ENCODE data around the gene SURF6. TPM values are rescaled to one million over a fixed set of nuclear protein-coding genes. Genes with fewer than 3 reads are reported as not detected.

SURF6 gene
- polyA plus RNA-seq, 3 donors, result 21.2 to 31.3 (median 29.9) TPM

- DNase-seq (ENCODE audit: extremely low read depth in 1 of 11, low read depth in 9 of 11, low spot score in 4 of 11), result no peak
Measured at GRCh38 chr9:133372144-133372543, 36.2 kb upstream of the SURF6 start.

DNA sequence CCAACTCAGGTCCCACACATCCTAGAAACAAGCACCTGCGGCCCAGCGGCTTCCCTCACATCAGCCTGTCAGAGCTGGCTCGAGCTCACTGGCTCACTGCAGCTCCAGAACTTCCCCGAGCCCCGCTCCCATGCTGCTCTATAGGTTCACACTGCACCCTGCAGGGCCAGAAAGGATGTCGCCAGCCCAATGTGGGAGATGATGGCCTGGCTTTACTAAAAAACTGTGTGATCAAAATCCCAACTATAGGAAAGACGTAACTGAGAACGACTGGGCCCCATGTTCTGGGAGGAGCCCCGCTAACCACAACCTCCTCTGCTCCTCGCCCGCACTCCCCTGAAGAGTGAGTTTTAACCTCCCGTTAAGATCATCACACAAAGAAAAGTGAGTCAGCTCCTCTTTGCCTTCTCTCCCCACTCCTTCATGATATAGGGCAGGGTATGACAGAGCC lies 35.3 kb upstream of the SURF6 start:
- DNase-seq (ENCODE audit: extremely low read depth in 1 of 11, low read depth in 9 of 11, low spot score in 4 of 11), result no peak

DNA sequence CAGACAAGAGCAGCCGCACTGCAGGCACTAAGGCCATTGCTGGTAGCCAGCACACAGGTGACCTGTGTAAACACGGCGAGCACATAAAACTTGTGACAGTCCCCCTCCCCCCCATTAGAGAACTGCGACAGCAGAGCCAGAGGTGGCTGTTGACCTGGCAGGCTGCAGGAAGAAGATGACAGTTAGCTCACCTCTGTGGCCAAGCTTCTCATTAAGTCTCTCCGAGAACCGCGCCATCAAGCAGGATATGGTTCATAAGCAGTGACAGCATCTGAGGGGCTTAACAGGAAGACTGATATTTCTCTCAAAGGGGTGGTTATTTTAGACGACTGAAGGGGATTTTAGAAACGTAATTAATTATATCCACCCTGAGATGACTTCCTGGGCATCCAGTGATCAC lies 34.7 kb upstream of the SURF6 start:
- DNase-seq (ENCODE audit: extremely low read depth in 1 of 11, low read depth in 9 of 11, low spot score in 4 of 11), result no peak

GRCh38 chr9:133369933-133370332 lies 33.9 kb upstream of the SURF6 start:
- DNase-seq (ENCODE audit: extremely low read depth in 1 of 11, low read depth in 9 of 11, low spot score in 4 of 11), result no peak

- DNase-seq (ENCODE audit: extremely low read depth in 1 of 11, low read depth in 9 of 11, low spot score in 4 of 11), result no peak
Measured at GRCh38 chr9:133369422-133369821, 33.4 kb upstream of the SURF6 start.

DNA sequence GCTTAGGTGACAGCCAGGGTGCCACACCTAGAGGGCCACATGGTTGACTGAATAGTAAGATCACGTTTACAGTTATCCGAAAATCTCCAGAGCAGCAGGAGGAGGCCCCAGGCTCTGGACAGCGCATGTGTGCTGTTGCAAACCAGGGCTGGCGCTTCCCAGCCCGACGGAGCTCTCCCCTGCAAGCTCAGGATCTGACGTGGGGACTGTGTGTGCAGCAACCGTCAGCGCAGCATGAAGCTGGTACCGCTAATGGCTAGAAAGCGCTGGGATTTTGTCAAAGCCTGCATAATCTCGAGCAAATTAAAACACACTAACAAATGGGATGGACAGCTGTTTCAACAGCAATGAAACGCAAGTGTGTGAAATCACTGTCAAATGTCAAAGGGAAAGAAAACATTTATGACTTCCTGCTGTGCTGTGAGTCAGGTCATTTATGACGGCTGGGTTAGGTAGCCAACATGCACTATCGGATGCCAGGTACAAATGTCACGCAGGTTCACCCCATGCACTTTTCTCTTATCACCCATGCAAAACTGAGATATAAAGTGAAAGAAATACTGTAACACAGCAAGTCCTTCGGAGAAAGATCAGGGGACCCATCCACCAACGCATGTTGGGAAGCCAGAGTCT lies 32.4 kb upstream of the SURF6 start:
- DNase-seq (ENCODE audit: extremely low read depth in 1 of 11, low read depth in 9 of 11, low spot score in 4 of 11), result no peak

GRCh38 chr9:133367778-133368177 lies 31.8 kb upstream of the SURF6 start:
- no peak for DNase-seq (ENCODE audit: extremely low read depth in 1 of 11, low read depth in 9 of 11, low spot score in 4 of 11)

DNA sequence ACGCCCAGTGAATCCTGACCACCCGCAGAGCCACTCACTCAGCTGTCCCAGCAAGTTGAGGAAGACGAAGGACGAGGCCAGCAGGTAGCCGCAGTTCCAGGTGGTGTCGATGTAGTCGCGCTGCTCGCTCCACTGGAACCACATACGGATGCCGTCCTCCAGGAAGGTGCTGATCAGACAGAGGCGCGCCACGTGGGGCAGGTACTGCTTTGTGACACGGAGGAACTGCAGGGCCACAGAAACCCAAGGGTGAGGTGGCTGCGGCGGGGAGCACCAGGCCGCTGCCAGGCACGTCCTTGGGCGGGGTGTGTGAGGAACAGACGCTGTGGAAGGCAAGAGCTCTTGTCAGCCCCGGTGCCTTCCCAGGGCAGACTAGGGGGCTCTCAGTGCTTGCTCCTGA lies 31.2 kb upstream of the SURF6 start:
- no peak for DNase-seq (ENCODE audit: extremely low read depth in 1 of 11, low read depth in 9 of 11, low spot score in 4 of 11)

DNA sequence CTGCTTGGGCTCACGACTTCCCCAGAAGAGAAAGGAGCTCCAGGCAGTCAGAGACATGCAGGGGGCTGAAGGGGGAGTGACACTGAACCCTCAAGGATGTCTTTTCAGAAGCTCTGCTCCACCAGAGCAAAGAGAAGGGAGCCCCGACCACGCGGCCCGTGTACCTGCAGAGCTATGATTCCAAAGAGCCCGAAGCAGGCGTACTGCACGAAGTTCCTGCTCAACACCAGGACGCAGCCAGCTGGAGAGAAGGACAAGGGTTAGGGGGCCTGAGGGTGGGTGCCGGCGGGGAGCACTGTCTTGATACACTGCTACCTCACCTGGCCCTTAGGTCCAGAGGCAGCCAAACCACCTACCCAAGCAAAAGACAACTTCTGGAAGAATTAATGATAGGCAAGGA lies 30.4 kb upstream of the SURF6 start:
- DNase-seq (ENCODE audit: extremely low read depth in 1 of 11, low read depth in 9 of 11, low spot score in 4 of 11), result no peak

DNA sequence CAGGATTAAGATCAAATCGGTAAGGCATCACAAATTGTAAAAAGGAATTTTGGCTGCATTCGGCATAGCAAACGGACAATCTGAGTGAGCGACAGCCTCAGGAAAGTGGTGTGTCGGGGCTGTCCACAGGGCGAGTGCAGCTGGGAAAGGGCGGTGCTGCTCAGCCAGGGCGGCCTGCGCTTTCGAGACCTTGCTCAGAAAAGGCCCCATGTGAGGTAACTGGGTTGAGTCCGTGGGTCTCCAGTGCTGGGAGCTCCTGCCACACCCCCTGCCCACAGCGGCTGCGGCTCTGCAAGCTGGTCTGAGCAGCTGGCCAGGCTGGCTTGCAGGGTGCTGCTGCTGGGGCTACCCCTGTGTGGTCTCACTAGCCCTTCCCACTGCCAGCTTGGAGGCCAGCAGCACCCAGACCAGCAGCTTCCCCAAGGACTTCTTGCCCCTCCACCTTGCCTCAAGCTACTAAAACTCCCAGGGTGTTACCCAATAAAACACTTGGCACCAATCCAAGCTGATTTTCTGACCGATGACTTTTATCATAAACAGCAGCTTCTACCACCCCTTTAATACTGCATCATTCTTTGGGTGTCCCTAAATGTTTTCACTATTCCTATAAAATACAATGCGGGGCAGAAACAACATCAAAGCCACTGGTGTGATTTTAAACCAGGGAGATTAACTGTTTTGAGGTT lies 26.5 kb upstream of the SURF6 start:
- DNase-seq (ENCODE audit: extremely low read depth in 1 of 11, low read depth in 9 of 11, low spot score in 4 of 11), result no peak

- DNase-seq (ENCODE audit: extremely low read depth in 1 of 11, low read depth in 9 of 11, low spot score in 4 of 11), result no peak
Measured at GRCh38 chr9:133361507-133362092, 25.6 kb upstream of the SURF6 start.

GRCh38 chr9:133360400-133361393 lies 24.7 kb upstream of the SURF6 start:
- DNase-seq (ENCODE audit: extremely low read depth in 1 of 11, low read depth in 9 of 11, low spot score in 4 of 11), result no peak

GRCh38 chr9:133359399-133360175 lies 23.6 kb upstream of the SURF6 start:
- no peak for DNase-seq (ENCODE audit: extremely low read depth in 1 of 11, low read depth in 9 of 11, low spot score in 4 of 11)

GRCh38 chr9:133357656-133358055 lies 21.7 kb upstream of the SURF6 start:
- no peak for DNase-seq (ENCODE audit: extremely low read depth in 1 of 11, low read depth in 9 of 11, low spot score in 4 of 11)

DNA sequence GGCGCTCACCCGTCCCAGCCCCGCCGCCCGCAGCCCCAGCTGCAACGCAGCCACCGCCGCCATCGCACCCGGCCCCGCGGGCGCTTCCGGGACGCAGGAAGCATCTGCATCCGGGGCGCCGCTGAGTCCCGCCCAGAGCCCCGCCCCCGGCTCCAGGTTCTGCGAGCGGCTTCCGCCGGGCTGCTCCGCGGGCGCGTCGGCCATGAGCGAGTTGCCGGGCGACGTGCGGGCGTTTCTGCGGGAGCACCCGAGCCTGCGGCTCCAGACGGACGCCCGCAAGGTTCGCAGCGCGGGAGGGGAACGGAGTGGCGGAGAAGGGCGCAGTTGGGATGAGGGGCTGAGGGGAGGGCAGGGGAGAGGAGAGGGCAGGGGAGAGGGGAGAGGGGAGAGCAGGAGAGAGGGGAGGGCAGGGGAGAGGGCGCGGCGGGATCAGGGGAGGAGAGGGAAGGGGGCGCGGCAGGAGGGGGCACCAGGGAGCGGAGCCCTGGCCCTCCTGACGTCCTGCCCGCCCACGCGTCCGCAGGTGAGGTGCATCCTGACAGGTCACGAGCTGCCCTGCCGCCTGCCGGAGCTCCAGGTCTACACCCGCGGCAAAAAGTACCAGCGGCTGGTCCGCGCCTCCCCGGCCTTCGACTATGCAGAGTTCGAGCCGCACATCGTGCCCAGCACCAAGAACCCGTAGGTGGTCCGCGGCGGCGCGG lies 20.6 kb upstream of the SURF6 start, which contains the start of the genes SURF1 and SURF2:
TSS of gene SURF1 (minus strand) at position 97 of the 701 bp plus-strand sequence. CDS start at position 63, 34 bp downstream.
TSS of gene SURF2 (plus strand) at position 160 of the 701 bp plus-strand sequence. CDS start at position 203, 43 bp downstream.
- DNase-seq (ENCODE audit: extremely low read depth in 1 of 11, low read depth in 9 of 11, low spot score in 4 of 11), result peak in 8 of 11 donors; percentile 68 to 85 (median 78)

DNA sequence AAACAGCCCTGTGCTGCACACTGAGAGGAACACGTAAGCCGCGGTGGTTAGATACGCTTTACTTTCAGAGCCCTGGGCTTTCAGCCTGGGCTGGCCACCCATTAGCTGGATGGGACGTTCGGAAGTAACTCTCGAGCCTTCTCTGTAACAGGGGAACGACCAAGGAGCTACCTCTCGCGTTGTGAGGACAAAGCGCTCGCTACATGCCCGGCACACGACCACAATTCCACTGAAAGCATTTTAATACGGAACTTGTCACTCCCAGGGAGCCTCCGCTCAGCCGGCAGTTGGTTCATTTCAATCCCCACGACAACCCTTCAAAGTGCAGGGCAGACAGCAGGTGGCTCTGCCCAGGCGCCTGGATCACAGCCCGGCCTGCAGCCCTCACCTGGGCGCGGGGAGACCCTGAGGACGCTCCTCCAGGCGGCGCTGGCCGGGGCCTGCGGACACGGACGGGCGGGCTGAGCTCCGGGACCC lies 19.9 kb upstream of the SURF6 start:
- DNase-seq (ENCODE audit: extremely low read depth in 1 of 11, low read depth in 9 of 11, low spot score in 4 of 11), result no peak

DNA sequence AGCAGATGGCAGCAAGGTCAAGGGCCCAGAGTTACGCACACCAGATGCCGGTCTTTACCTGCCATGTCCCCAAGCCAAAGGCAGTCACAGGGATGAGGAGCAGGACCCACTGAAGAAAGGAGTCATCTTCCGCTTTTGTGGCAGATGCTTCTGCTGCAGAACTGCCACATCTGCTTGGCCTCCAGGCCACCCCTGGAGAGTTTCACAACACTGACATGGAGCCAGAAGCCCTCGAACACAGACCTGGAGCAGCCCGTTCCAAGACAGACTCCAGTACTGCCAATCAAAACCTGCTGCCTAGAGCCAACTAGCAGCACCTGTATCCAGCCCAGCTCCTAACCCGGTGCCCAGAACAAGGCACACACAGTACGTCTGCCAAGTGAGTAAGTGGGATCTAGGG lies 18.8 kb upstream of the SURF6 start:
- no peak for DNase-seq (ENCODE audit: extremely low read depth in 1 of 11, low read depth in 9 of 11, low spot score in 4 of 11)

DNA sequence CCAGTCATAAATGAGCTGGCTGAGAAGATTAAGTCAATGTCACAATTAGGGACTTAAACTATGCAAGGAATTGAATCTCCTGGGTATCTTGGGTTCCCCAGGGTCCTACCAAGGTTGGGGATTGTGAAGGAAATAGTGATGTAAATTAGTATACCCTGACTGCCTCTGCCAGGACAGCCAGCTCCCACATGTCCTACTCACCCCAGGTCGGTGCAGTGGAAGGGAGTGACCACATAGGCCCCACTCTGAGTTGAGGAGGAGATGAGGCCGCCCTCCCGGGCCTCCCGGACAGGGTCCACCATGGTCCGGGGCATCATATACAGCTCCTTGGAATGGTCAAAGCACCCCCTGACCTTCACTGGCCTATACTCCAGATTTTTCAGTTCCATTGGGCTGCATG lies 17.6 kb upstream of the SURF6 start:
- no peak for DNase-seq (ENCODE audit: extremely low read depth in 1 of 11, low read depth in 9 of 11, low spot score in 4 of 11)
